Left forelimb (tissue), 1 donor: ENCODE data around the gene TRA2B.

Experiments
- DNase-seq: peaks from one replicate; pipeline ENCODE4 v3.0.0-alpha.2; 2018; ENCODE audit warnings: low spot score

Gene TRA2B

DNA sequence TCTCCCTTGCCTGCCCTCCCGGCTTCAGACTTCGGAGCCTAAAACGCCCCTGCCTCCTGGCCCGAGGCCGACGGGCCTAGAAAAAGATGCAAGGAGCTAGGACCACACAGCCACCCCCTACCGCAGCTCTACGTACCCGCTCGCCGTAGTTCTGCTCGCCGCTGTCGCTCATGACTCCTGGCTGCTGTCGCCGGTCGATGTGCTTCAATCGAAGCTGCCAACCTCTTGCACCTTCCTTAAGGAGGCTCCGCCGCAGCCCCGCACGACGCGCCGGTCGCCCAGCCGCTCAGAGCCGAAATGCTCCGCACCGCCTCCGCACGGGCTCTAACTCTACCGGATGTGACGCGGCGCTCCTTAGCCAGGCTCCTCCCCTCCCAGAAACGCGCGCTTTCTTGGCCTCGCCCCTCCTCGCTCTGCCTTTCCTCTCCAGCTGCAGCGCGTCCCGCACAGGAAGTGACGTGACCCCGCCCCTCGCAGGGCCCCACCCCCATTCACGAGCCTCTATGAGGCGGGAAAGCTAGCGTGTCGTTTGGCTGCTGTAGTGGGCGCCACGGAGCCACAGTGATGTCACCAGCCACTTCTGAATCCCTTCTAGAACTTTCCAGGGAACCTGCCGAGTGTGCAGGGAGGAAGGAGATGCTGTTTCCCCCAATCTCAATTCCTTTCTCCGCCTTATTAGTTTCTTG is at the start of gene TRA2B:
Gene TRA2B (minus strand): TSS at position 326 of the 686 bp plus-strand sequence. CDS start 154 bp downstream, at position 172.
- peak; percentile 99 for DNase-seq

GRCh38 chr3:185986198-185986777 is 48.5 kb upstream of the TRA2B start:
- DNase-seq, result no peak

GRCh38 chr3:185984203-185984602 is 46.4 kb upstream of the TRA2B start:
- no peak for DNase-seq

DNA sequence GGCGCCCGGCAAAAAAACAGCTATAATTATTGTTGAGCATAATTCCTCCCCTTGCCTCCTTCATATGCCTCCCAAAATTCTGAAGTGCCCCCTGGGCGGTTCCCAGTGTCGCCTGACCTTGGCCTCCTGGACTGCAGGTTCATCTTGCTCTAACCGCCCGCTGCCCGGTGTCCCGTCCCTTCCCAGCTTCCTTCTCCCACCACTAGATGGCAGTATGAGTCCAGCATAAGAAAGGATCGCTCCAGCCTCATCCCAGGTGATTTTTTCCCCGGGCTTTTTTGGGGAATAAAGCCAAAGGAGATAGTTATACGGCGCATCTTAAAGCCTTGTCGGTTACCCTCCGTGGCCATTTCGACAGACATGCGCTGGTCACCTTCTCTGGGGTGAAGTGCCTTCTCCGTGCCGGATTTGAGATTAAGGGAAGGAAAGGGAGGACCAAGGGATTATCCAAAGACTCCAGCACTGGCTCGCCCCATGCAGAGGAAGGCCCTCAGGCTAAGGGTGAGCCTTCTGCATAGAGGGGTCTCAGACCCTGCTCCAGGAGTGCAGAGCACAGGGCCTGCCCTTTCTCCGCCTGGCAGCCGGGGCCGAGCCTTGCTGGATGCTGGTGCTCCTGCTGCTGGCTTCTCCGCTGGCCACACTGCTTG is 45.8 kb upstream of the TRA2B start:
- peak; percentile 75 for DNase-seq

GRCh38 chr3:185982632-185983031 is 44.8 kb upstream of the TRA2B start:
- DNase-seq, result no peak

GRCh38 chr3:185981621-185982020 is 43.8 kb upstream of the TRA2B start:
- no peak for DNase-seq

DNA sequence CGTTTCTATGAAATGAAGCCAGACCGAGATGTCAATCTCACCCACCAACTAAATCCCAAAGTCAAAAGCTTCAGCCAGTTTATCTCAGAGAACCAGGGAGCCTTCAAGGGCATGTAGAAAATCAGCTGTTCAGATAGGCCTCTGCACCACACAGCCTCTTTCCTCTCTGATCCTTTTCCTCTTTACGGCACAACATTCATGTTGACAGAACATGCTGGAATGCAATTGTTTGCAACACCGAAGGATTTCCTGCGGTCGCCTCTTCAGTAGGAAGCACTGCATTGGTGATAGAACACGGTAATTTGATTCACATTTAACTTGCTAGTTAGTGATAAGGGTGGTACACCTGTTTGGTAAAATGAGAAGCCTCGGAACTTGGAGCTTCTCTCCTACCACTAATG is 41.9 kb upstream of the TRA2B start:
- DNase-seq, result no peak

DNA sequence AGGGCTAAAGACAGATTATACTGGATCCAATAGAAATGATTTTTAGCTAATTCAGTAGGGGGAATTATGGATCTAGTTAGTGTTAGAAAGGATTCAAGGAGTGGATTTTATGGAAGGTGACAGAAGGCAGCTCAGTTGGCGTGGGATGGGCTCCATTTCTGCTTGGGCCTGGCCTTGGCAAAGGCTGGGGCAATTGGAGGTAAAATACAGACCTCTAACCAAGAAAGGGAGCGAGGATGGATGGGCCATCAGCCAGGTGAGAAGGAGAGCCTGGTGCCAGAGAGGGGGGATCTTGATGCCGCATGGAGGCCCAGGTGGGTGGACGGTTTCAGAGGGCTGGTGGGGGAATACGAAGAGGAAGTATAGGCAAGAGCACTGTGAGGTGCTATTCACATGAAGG is 40.7 kb upstream of the TRA2B start:
- DNase-seq, result no peak

GRCh38 chr3:185977679-185978040 is 39.8 kb upstream of the TRA2B start:
- DNase-seq, result no peak

- DNase-seq, result no peak
Observed at GRCh38 chr3:185976977-185977678, 39.3 kb upstream of the TRA2B start.

GRCh38 chr3:185976100-185976499 is 38.3 kb upstream of the TRA2B start:
- no peak for DNase-seq

- no peak for DNase-seq
Observed at GRCh38 chr3:185971579-185971978, 33.8 kb upstream of the TRA2B start.

DNA sequence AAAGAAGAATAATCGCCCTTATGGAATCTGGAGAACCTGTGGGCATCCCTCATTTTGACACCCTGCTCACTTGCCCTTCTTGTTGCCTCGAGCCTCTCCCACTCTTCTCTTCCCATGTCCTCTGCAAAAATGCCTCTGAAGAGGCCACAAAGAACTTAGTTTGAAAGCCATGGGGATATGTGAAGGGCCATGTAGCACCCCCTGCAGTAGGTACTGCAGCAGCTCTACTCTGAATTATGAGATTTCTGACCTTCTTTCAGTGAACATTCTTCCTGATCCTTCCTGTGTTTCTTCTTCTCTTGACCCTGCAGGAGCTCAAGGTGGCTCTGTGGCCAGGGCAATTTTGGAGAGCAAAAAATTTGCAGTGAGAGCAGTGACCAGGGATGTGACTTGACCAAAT is 30.4 kb upstream of the TRA2B start:
- no peak for DNase-seq

GRCh38 chr3:185966655-185967054 is 28.8 kb upstream of the TRA2B start:
- DNase-seq, result no peak

DNA sequence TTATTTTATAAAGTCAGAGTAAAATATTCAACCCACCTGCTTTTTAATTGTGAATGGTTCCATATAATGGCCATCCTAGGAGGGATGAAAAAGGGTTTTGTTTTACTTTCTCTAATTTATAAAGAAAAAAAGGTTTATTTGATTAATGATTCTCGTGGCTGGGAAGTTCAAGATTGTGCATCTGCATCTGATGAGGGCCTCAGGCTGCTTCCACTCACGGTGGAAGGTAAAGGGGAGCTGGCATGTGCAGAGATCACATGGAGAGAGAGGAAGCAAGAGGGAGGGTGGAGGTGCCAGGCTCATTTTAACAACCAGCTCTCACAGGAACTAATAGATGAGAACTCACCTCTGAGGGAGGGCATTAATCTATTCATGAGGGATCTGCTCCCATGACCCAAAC is 27.7 kb upstream of the TRA2B start:
- no peak for DNase-seq

DNA sequence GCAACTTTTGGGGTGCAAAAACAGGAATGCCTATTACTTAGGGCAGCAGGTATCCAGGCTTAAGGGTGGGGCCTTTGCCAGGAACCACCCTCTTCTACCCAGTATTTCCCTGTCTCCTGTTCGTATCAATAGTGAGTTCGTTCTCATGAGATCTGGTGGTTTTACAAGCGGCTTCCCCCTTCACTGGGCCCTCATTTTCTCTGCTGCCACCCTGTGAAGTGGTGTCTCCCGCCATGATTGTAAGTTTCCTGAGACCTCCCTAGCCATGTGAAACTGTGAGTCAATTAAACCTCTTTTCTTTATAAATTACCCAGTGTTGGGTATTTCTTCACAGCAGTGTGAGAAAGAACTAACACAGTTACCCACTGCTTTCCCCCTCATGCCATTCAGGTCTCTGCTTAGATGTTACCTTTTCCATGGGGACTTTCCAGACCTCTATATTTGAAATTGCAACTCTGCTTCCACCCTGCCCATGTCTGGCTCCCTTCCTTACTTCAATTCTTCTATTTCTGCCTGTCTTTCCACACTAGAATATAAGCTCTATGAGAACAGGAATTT is 23.9 kb upstream of the TRA2B start:
- no peak for DNase-seq

- DNase-seq, result no peak
Observed at GRCh38 chr3:185960522-185961288, 22.9 kb upstream of the TRA2B start.

DNA sequence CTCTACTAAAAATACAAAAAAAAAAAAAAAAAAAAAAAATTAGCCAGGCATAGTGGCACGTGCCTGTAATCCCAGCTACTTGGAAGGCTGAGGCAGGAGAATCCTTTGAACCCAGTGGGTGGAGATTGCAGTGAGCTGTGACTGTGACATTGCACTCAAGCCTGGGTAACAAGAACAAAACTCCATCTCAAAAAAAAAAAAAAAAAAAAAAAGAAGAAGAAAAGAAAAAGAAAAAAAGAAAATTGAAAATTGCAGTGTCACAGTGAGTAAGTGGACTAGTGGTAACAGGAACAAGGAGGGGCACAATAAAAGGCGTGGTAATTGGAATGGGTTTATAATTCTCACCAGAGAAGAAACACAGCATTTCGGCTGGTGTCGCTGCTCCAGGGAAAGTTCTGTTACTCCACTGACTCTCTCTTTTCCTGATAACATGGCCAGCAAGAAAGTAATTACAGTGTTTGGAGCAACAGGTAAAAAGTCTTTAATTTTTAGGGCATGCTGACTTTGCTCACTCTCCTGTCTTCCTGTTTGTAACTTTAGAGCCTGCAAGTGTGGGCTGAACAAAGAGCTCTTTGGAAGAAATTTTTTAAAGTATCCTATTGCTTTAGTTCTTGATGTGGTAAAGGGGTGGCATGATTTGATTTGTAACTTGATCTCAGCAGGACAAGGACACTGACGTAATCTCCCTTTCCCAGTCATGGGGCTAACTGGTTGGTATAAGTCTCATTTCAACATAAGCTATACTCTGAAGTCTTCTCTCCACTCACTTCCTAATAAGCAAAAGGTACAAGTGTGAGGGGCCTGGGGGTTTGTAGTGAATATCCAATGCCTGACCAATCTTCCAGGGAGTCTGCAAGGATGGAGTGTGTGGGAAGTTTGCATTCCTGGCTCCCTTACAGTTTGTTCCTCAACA is 22.1 kb upstream of the TRA2B start:
- DNase-seq, result no peak

DNA sequence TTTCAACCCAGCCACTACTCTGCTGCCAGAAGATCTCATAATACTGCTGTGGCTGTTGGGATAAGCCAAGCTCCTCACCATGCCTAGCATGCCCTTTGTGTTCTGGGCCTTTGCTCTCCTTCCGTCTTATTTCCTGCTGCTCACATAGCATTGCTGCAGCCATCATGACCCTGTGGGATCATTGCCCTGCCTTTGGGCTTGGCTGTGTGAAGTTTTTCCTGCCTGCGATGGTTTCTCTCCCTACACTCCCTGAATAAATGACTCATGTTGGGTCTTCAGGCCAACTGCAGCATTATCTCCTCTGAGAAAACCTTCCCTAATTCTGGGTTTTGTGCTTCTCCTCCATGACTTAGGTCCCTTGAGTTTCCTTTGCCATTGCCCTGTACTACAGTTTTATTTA is 20.8 kb upstream of the TRA2B start:
- no peak for DNase-seq

DNA sequence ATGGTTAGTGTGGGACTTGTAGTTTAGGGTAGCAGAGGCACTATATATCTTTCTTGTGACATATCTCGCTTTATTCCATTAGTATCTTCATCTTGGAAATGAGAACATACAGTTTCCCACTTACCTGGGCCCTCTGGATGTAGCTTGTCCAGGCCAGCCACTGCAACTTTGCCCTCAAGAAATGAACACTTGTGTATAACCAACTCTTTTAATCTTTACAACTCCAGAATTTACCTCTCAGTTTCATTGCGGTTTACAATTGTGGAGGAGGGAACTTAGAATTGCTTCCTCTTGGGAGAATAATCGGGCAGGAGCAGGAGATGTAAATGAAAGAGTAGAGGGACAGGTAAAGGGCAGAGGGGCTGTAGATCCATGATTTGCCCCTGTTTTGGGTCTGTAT is 18.4 kb upstream of the TRA2B start:
- DNase-seq, result no peak

- no peak for DNase-seq
Observed at GRCh38 chr3:185954366-185954723, 16.5 kb upstream of the TRA2B start.
